Smooth muscle cell (in vitro differentiated cells): ENCODE results near the gene AGER. TPM values are rescaled to one million over a fixed set of nuclear protein-coding genes. Genes with fewer than 3 reads are reported as not detected.
A peak's percentile ranks its signal among the peaks of the same experiment; 100 is the strongest.

ENCODE experiments used
- DNase-seq: peaks from one replicate; lab custom pipeline; 2025; ENCODE audit not compliant: unreplicated experiment; lab: John Stamatoyannopoulos, UW
- H2AFZ ChIP-seq: fragments of 200-600 bp; sonication (generic); 2 replicates; pipeline ENCODE4 v1.6.0; 2016; ENCODE audit warnings: antibody characterized with exemption, low read depth, mild to moderate bottlenecking
- H3F3A ChIP-seq: fragments of 200-600 bp; sonication (generic); 2 replicates; pipeline ENCODE4 v1.6.0; 2017; ENCODE audit warnings: antibody characterized with exemption, low read depth
- H3K27ac ChIP-seq: fragments of 200-600 bp; sonication (generic); 2 replicates; pipeline ENCODE4 v1.5.1; 2016; ENCODE audit warnings: low read depth, mild to moderate bottlenecking
- H3K27me3 ChIP-seq: fragments of 200-600 bp; sonication (generic); 2 replicates; pipeline ENCODE4 v1.6.1; 2016; ENCODE audit warnings: low read depth, mild to moderate bottlenecking
- H3K36me3 ChIP-seq: fragments of 200-600 bp; sonication (generic); 2 replicates; pipeline ENCODE4 v1.5.1; 2016; ENCODE audit warnings: low read depth
- H3K4me1 ChIP-seq: fragments of 200-600 bp; sonication (generic); 2 replicates; pipeline ENCODE4 v1.5.1; 2016; ENCODE audit warnings: low read depth
- H3K4me2 ChIP-seq: fragments of 200-600 bp; sonication (generic); 2 replicates; pipeline ENCODE4 v1.6.0; 2016; ENCODE audit warnings: mild to moderate bottlenecking
- H3K4me3 ChIP-seq: fragments of 200-600 bp; sonication (generic); 2 replicates; pipeline ENCODE4 v1.5.1; 2016; ENCODE audit warnings: mild to moderate bottlenecking
- H3K79me2 ChIP-seq: fragments of 200-600 bp; sonication (generic); 2 replicates; pipeline ENCODE4 v1.6.0; 2016; ENCODE audit warnings: low read depth, mild to moderate bottlenecking
- H3K9ac ChIP-seq: fragments of 200-600 bp; sonication (generic); 2 replicates; pipeline ENCODE4 v1.6.0; 2016; ENCODE audit warnings: low read depth
- H3K9me3 ChIP-seq: fragments of 200-600 bp; sonication (generic); replicated peaks from 2 replicates; pipeline ENCODE4 v1.5.1; 2016; ENCODE audit warnings: low read depth
- H4K20me1 ChIP-seq: fragments of 200-600 bp; sonication (generic); 2 replicates; pipeline ENCODE4 v1.6.0; 2016; ENCODE audit warnings: low read depth
- CTCF ChIP-seq: fragments of 200-600 bp; sonication (generic); IDR thresholded peaks from 2 replicates; pipeline ENCODE4 v1.5.1; 2017; ENCODE audit warnings: borderline replicate concordance, mild to moderate bottlenecking, antibody characterized with exemption; ENCODE audit not compliant: insufficient read depth, poor library complexity, severe bottlenecking
- WGBS: methylation state at CpG from one replicate; pipeline ENCODE4 v1.1.7; 2016; ENCODE audit warnings: low lambda C conversion rate; 5-methylcytosine and 5-hydroxymethylcytosine counted together
- polyA plus RNA-seq: library from polyadenylated mRNA; unstranded; fragments of >200 nt; fragmentation: Nextera tagmentation; extraction: Ambion mirVana; gene quantifications from 2 replicates; pipeline ENCODE4 v1.2.1, GENCODE V29; 2016
- total RNA-seq: library from RNA; depleted of rRNA; stranded (reverse); fragments of >200 nt; gene quantifications from 2 replicates; pipeline ENCODE4 v1.2.3, GENCODE V29; 2014

The AGER gene
- total and polyA plus RNA-seq, 2 experiments from 2014 or later, result 2.5 to 2.6 TPM

DNA sequence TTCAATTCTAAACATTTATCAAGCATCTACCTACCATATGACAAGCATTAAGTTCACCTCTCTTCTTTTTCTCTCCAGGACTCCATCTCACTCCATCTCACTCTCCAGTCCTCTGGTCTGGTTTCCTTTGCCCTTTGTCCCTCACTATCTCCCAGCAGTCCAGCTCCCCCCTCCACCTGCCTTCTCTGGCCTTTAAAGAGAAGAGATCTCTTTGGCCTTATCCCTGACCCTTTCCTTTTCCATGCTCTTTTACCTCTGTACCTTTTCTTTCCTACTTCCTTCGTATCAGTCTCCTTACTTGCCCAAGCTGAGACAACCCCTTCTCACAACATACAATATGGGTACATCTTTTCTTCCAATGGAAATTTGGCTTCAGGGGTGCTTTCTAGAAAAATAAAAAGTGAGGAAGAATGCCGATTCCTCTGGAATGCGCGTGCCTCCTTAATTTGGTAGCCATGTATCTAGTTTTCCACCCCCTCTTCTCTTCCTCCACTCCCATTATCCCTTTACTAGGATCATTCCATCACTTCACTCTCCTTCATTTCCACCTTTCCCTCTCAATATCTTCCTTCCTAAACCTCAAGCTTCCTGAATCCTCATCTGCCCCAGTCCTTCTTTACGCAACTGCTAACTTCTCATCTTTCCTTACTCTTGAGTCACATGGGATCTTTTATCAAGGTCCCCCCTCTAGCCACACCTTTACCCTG, 7.4 kb downstream of the AGER start:
- H3K27me3 ChIP-seq, result no peaks in the 10 kb centered on the region
- H4K20me1 ChIP-seq, result no peaks in the 10 kb centered on the region
- H3K4me1 ChIP-seq, result peaks cover 15% of the 10 kb centered on the region
- peak overlapping the region; percentile 94 for H3K4me2 ChIP-seq
- peak overlapping the region; percentile 91 for H3K4me3 ChIP-seq
- DNase-seq, result no peak
- WGBS, result 12% methylated on average over 5 of the region's 5 CpGs
- no peaks in the 10 kb centered on the region for H3K9me3 ChIP-seq
- no peaks in the 10 kb centered on the region for H3K36me3 ChIP-seq
- peak overlapping the region; percentile 95 for H3K27ac ChIP-seq
- TF ChIP-seq CTCF, result no peak
- peak overlapping the region; percentile 85 for H2AFZ ChIP-seq
- peaks cover 9% of the 10 kb centered on the region for H3F3A ChIP-seq
- H3K9ac ChIP-seq, result peak overlapping the region; percentile 84
- peaks cover 52% of the 10 kb centered on the region for H3K79me2 ChIP-seq

DNA sequence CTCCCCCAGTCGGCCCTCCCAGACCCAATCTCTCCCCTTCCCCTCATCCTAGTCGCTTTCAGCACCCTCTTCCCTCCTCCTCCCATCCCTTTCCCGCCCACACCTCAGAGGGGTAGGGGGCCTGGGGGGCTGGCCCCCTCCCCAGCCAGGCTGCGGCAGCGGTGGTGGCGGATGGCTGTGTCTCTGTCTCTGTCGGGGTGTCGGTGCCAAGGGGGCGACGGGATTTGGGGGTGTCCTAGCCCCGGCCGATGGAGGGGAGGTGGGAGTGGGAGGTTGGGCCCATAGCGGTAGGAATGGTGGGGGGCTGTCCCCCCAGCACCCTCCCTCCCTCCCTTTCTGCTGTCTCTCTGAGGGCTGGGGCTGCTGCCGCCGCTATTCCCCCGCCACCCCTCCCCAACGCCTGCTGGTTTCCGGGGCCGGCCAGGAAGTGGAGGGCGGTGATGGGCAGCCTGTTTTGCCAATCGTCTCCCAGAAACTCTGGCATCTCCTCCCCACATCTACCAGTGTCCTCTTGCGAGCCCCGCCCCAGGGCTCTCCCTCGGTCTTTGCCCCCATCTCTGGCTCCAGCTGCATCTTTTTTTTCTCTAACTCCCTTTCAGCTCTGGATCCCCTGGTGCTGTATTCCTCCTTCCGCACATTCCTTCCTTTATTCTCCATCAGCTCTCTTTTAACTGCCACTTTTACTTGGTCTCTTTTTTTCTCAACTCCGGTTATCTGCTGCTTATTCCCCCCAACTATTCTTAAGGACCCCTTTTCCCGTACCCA, 8.2 kb downstream of the AGER start, which contains the start of gene AGPAT1:
Gene AGPAT1, minus strand, starts transcription at position 374 of the 765 bp plus-strand sequence. CDS start 4,588 bp downstream, outside the sequence.
- Histone ChIP-seq H3K27ac (peak within 1 kb of the TSS; percentile 95), H3K79me2 (peaks cover 52% of the 10 kb centered on the region), H3K9ac (peak within 1 kb of the TSS; percentile 95), H2AFZ (peak within 1 kb of the TSS; percentile 85), H4K20me1 (no peaks in the 10 kb centered on the region), H3K9me3 (no peaks in the 10 kb centered on the region), H3K27me3 (no peaks in the 10 kb centered on the region), H3K36me3 (no peaks in the 10 kb centered on the region), H3K4me2 (peak within 1 kb of the TSS; percentile 94), H3K4me1 (peaks cover 15% of the 10 kb centered on the region), H3F3A (peaks cover 9% of the 10 kb centered on the region), H3K4me3 (peak within 1 kb of the TSS; percentile 91)
- peak; percentile 74 for DNase-seq
- no peak for TF ChIP-seq CTCF
- 3% methylated on average over 11 of the region's 27 CpGs for WGBS

DNA sequence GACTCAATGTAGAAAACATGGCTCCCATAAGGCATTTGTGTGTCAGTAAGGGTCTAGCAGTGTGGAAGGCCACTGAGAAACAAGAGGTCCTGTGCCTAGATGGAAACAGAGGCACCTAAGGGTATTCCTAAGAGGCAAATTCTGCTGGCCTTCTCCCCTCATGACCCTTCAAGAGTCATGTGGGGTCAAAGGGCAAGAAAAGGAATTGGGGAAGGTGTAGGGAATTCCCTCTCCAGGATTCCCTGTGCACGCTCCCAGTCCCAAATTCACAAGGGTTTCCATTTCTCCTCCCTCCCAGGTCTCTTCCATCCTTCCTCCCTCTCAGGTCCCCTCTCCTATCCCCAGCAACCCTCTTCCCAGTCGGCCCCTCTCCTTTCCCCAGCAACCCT, 8.7 kb downstream of the AGER start:
- no peak for DNase-seq
- Histone ChIP-seq H3K27me3 (no peaks in the 10 kb centered on the region), H3F3A (peaks cover 9% of the 10 kb centered on the region), H2AFZ (peak overlapping the region; percentile 78), H3K9me3 (no peaks in the 10 kb centered on the region), H3K36me3 (no peaks in the 10 kb centered on the region), H3K4me1 (peaks cover 15% of the 10 kb centered on the region), H3K4me3 (peak overlapping the region; percentile 91), H3K79me2 (peaks cover 52% of the 10 kb centered on the region), H3K9ac (peak overlapping the region; percentile 95), H3K4me2 (peak overlapping the region; percentile 94), H3K27ac (peak overlapping the region; percentile 40), H4K20me1 (no peaks in the 10 kb centered on the region)
- TF ChIP-seq CTCF, result no peak
- WGBS, result no CpG with 5 or more reads among the region's 2 CpGs
